IPS-15b (cell line): ENCODE measurements around the gene RHEX.

Experiments used
- H3K27me3 ChIP-seq: one replicate; pipeline ENCODE4 v1.6.1; 2013; ENCODE audit warnings: low read length; ENCODE audit not compliant: control insufficient read depth, insufficient read depth
- H3K36me3 ChIP-seq: one replicate; pipeline ENCODE4 v1.6.1; 2013; ENCODE audit warnings: low read length; ENCODE audit not compliant: control insufficient read depth, insufficient read depth
- H3K4me1 ChIP-seq: one replicate; pipeline ENCODE4 v1.6.1; 2013; ENCODE audit warnings: mild to moderate bottlenecking, low read length; ENCODE audit not compliant: control insufficient read depth, insufficient read depth
- H3K4me3 ChIP-seq: one replicate; pipeline ENCODE4 v1.5.1; 2013; ENCODE audit warnings: low read depth, low read length
- H3K9ac ChIP-seq: one replicate; pipeline ENCODE4 v1.6.1; 2013; ENCODE audit warnings: low read depth, mild to moderate bottlenecking, low read length
- H3K9me3 ChIP-seq: one replicate; pipeline ENCODE4 v1.6.1; 2013; ENCODE audit warnings: mild to moderate bottlenecking, low read length; ENCODE audit not compliant: control insufficient read depth, insufficient read depth

Gene RHEX

DNA sequence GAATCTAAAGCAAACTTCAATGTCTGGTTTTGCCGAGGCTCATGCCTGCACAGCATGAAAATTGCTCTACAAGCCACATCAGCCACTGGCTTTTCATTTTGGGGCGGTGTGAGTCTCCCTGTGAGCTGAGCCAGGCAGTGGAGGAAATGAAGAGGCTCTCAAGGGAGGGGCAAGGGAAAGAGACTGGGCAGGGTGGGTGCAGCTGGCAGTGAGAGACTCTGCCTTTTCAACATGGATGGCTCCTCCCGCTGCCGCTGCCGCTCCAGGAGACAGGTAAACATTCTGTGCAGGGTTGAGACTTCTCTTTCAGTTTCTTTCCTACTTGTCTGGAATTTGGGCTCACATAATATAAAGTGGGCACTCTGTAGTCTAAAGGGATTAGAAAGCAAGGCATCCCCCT lies 17.9 kb upstream of the RHEX start:
- Histone ChIP-seq H3K4me3 (no peak overlapping the region), H3K9me3 (no peaks in the 10 kb centered on the region), H3K36me3 (no peaks in the 10 kb centered on the region), H3K9ac (no peak overlapping the region), H3K27me3 (no peaks in the 10 kb centered on the region), H3K4me1 (peaks cover 11% of the 10 kb centered on the region)

DNA sequence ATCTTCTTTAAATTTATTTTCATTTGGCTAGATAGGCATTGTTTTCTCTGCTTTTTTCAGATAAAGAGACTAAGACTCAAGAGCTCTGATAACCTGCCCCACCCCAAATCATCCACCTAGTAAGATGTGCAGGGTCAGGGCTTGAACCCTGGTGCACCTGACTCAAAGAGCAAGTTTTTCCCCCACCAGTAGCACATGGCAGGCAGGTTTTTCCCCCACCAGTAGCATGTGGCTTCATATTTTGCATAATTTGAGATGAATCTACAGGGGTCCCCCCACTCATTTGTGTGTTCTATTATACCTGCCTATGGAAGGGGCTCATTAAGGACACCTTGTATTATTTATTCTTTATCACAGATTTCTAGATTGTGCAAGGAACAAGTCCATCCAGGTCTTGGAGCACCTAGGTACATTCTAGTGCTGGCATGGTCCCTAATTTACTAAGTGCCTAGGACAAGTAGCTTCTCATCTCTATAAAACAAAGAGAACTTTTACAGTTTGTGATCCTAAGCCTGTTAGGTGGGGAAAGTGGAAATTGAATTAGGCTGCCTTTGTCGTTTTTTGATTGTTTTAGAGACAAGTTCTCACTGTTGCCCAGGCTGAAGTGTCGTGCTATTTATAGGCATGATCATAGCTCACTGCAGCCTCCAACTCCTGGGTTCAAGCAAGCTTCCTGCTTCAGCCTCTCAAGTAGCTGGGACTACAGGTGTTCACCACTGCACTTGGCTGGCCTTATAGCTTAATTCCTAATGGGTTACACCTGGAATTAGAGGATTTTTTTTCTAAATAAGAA lies 16.1 kb upstream of the RHEX start:
- Histone ChIP-seq H3K36me3 (no peaks in the 10 kb centered on the region), H3K4me1 (peaks cover 11% of the 10 kb centered on the region), H3K27me3 (no peaks in the 10 kb centered on the region), H3K9me3 (no peaks in the 10 kb centered on the region), H3K9ac (no peak overlapping the region), H3K4me3 (no peak overlapping the region)

DNA sequence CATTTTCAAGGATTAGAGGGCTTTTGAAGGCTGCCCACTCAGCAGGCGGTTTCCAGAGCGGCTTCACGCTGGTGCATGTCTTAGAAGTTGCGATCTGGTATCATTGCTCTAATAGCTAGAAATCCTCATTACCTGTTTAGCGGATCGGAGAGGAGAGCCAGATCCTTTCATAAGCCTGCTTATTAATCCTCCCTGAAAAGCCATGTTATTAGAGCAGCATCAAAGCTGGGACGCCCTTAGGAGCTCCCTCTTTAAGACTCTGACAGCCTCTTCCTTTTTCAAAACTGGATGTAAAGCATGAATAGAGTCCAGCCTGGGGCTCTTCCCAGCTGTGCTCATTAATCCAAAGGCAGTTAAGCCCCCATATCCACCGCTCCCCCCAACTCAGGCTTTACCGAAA lies 15.4 kb upstream of the RHEX start:
- Histone ChIP-seq H3K4me3 (no peak overlapping the region), H3K9me3 (no peaks in the 10 kb centered on the region), H3K4me1 (peaks cover 11% of the 10 kb centered on the region), H3K27me3 (no peaks in the 10 kb centered on the region), H3K9ac (no peak overlapping the region), H3K36me3 (no peaks in the 10 kb centered on the region)

DNA sequence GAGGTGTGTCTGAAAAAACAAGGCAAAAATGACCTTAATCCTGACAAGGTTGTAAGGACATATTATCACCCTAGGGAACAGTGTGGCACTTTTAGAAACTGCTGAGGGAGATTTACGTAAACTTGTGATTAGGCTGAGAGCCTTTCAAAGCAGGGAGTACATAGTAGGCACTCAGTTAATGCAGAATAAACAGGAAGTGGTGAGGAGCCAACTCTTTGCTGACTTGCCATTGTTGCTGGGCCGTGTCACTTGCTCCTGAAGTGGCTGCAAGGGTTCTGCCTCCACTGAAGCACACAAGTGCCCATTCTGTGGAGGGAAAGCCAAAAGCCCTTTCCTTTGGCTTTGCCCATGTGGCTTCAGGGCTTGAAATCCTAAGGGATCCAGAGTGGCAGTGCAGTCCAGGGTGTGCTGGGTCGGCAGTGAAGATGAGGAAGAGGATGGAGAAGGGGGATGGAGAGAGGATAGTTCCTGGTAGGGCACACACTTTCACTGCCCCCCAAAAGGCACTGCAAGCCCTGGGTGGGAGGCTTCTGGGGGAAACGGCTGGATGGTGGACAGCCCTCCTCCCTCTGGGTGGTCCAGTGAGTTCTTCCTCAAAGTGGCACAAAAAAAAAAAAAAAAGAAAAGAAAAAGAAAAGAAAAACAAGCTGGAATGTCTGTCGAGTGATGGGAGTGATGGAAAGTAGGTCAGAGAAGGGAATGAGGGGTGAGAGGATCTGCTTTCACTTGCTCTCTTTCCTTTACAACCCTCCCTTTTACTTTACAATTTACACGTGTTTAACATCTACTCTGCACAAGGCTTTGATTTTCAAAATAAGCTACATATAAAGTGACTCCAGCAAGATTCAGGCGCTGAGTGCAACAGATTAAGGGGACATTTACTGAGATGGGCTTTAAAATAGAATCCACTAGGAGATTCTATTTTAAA lies 13.7 kb upstream of the RHEX start:
- Histone ChIP-seq H3K9me3 (no peaks in the 10 kb centered on the region), H3K36me3 (no peaks in the 10 kb centered on the region), H3K4me1 (peaks cover 11% of the 10 kb centered on the region), H3K4me3 (no peak overlapping the region), H3K27me3 (no peaks in the 10 kb centered on the region), H3K9ac (no peak overlapping the region)

DNA sequence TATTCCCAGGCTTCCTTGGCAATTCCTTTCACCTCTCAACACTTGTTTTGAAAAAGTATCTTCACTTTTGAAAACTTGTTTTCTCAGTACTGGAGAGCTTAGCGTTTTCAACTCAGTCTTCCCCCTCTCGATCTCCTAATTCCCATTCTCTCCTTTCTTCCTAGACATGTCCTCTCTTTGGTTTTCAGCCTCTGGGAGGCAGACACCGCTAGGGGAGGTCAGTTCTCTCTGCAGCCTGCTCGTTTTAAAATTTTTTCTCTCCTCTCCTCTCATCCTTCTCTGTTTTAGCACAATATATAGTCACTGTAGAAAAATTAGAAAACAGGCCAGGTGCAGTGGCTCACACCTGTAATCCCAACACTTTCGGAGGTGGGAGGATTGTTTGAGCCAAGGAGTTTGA lies 12.6 kb upstream of the RHEX start:
- peaks cover 11% of the 10 kb centered on the region for H3K4me1 ChIP-seq
- no peaks in the 10 kb centered on the region for H3K27me3 ChIP-seq
- no peak overlapping the region for H3K9ac ChIP-seq
- H3K4me3 ChIP-seq = no peak overlapping the region
- H3K36me3 ChIP-seq = no peaks in the 10 kb centered on the region
- H3K9me3 ChIP-seq = no peaks in the 10 kb centered on the region

DNA sequence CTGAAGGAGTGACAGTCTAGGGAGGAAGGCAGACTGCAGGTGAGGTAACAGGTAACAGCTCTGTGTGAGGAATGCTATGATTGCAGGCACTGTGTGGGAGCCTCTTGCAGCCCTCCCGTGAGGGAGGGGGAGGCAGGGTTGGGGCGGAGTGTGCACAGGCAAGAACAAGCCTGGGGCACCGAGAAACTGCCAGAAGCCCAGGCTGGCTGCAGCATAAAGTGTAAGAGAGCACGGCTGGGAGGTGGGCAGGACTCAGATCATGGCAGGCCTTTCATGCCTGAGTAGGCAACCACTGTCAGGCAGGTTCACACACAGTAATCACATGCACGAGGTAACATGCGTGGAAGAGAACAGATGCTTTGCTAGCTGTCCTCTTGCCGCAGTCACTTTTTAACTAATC lies 11.3 kb upstream of the RHEX start:
- Histone ChIP-seq H3K9ac (no peak overlapping the region), H3K4me3 (no peak overlapping the region), H3K9me3 (no peaks in the 10 kb centered on the region), H3K4me1 (peaks cover 11% of the 10 kb centered on the region), H3K36me3 (no peaks in the 10 kb centered on the region), H3K27me3 (no peaks in the 10 kb centered on the region)

DNA sequence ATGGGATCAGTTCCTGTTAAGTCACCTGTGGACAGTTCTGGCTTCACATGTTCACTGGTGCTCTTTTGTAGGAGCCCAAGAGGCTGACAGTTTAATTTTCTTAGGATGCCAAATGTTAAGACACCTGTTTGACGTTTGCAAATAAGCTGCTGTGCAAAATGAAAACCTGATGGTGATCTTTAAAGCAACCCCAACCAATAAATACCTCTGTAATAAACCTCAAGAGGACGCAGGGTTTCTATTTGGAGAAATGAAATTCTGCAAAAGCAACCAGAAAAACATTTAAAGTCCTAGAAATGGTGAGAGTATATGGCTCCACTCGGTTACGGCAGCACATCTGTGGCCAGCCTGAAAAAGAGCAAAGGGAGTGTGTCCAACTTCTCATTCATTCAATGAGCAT lies 5.7 kb upstream of the RHEX start:
- Histone ChIP-seq H3K36me3 (no peaks in the 10 kb centered on the region), H3K9me3 (no peaks in the 10 kb centered on the region), H3K4me1 (no peaks in the 10 kb centered on the region), H3K4me3 (no peak overlapping the region), H3K27me3 (no peaks in the 10 kb centered on the region), H3K9ac (no peak overlapping the region)

DNA sequence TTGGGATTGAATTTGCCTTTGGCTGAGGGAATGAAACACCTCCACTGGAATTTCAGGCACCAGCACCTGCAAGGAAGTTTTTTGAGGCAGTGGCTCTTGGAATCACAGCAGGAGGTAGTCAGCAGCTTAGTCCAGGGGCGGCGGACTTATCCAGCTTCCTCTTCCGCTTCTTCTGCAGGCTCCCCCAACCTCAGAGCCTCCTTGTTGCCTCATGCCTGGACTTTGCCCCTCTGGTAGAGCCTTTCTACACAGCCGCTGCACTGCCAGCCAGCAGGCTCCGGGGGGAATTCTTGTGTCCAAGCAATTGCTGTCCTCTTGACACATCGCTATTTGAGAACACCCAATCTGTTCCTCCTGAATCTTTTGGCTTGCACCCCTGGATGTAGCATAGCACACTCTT lies 4.4 kb upstream of the RHEX start:
- Histone ChIP-seq H3K9ac (no peak overlapping the region), H3K4me3 (no peak overlapping the region), H3K27me3 (no peaks in the 10 kb centered on the region), H3K36me3 (no peaks in the 10 kb centered on the region), H3K9me3 (no peaks in the 10 kb centered on the region), H3K4me1 (no peaks in the 10 kb centered on the region)

DNA sequence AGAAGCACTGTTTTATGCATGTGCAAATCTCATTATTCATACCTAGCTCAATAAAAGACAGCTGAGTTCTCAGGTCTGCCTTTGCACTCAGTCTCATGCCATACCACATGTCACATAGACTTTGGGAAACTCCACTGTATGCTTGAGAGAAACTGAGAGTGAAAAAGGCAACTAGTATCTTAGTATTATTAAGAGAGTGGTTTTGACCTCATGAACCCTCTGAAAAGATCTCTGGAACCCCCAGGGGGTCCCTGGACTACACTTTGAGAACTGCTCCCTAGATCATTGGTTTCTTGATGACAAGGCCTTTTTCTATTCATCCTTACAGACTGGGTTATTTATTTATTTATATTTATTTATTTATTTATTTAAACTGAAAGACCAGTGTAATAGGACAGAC lies 3.7 kb upstream of the RHEX start:
- Histone ChIP-seq H3K9me3 (no peaks in the 10 kb centered on the region), H3K4me1 (no peaks in the 10 kb centered on the region), H3K4me3 (no peak overlapping the region)

DNA sequence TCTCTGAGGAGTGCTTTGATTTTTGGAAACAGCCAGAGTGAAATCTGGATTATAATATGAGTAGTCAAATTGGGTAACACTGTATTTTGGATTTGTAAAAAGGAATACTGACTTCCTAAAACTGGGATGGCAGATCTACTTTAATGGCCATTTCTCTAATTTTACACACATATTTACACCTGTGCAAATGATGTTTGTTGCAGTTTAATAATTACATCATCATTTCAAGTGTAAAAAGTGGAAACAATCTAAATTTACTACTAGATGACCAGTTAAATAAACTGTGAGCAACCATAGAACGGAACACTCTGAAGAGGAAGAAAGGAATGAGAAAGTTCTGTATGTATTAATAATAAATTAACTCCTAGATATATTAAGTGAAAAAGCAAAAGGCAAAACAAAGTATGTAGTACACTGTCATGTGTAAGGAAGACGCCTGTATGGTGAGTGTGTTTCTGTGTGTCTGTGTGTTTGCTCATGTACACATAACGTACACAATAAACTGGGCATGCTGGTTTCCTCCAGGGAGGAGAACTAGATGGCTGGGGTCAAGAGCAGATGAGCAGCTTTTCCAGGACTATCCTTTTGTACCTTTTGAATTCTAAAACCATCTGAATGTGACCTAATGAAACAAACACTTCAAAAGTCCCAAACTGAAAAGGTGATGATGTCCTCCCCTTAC lies 2.9 kb upstream of the RHEX start:
- no peaks in the 10 kb centered on the region for H3K36me3 ChIP-seq
- H3K4me1 ChIP-seq = no peaks in the 10 kb centered on the region
- H3K27me3 ChIP-seq = no peaks in the 10 kb centered on the region
- H3K4me3 ChIP-seq = no peak overlapping the region
- no peak overlapping the region for H3K9ac ChIP-seq
- H3K9me3 ChIP-seq = no peaks in the 10 kb centered on the region

More for the DNA sequence above, 3.7 kb upstream of the RHEX start:
- no peaks in the 10 kb centered on the region for H3K36me3 ChIP-seq
- no peaks in the 10 kb centered on the region for H3K27me3 ChIP-seq
- H3K9ac ChIP-seq = no peak overlapping the region

DNA sequence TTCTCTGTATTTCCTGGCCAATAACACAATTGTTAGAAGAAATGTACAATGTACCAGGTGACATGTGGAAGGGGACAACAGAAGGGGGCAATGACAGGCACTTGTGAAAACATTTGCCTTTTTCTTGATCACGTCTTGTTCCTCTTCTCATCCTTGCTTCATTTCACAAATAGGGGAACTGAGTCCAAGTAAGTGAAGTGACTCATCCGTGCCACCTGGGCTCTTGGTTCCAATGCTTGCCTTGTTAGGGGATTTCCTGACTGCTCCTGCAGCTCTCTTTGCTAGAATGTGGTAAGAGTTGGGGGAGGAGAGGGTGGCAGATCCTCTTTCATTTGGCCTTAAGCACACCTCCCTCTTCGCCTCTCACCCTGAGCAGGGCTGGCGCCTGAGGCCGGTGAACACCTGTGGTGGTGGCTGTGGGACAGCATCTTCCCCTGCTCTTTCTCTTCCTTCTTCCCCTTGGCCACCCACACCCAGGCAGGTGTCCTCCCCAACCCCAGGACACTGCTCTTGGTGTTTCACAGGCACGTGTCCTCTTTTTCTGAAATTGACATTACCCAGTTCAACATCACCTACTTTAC lies 2.2 kb upstream of the RHEX start:
- H3K4me3 ChIP-seq = no peak overlapping the region
- H3K27me3 ChIP-seq = no peaks in the 10 kb centered on the region
- no peak overlapping the region for H3K9ac ChIP-seq
- H3K9me3 ChIP-seq = no peaks in the 10 kb centered on the region
- no peaks in the 10 kb centered on the region for H3K36me3 ChIP-seq
- no peaks in the 10 kb centered on the region for H3K4me1 ChIP-seq
